Amniotic epithelial cell (primary cell): Measurements from ENCODE around the gene CDH13.

Experiments used
- DNase-seq: peaks from one replicate; pipeline ENCODE4 v3.0.0-alpha.2; 2010; ENCODE audit warnings: low read depth

Gene CDH13

DNA sequence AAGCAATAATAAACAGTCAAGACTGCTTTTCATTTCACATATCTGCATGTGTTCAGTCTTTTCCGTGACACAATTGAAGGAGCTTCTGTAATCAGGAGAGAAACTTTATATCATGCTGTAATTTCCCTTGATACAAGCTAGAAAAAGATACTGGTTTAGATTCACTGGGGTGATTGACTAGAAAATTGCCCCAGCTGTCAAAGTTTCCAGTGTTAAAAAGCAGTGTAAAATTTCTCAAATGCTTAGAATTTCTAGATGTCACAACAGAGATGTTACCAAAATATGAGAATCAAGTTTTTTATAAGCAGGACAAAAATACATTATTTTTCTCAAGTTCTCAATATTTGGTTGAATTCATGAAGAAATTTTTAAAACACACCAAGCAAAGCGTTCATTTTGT lies 888.6 kb downstream of the CDH13 start:
- no peak for DNase-seq

DNA sequence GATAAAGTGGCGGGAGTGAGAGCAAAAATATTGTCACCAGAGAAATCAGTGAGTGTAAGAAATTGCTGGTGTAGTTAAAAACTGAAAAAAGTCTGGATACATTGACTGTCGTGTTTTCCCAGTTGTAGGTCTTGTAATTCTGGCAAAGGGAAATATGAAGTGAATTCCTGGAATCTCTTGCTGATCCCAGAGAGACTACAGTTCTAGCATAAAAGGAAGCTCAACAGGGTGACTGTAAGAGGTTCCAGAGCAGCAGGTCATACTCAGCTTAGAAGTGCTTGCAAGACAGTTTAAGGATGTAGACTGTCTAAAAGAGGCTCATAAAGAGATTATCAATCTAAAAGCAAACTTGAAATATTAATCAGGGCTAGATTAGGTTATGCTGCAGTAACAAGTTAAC lies 890.2 kb downstream of the CDH13 start:
- no peak for DNase-seq

DNA sequence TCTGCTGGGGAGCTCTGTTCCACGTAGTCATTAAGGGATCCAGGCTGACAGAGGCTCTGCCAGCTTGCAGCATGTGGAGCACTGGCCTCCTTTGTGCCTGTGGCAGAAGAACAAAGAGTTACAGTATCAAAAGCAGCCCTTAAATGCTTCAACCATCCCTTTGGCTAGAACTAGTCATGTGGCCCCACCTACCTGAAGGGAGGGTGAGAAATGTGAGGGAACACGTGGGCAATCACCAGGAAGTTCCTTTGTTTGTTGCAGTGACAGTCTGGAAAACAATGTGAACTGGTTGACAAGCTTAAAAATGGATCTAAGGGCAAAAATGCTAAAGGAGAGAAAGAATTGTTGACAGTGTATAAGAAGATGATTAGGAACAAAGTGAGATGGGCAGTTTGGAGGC lies 890.6 kb downstream of the CDH13 start:
- DNase-seq: no peak

DNA sequence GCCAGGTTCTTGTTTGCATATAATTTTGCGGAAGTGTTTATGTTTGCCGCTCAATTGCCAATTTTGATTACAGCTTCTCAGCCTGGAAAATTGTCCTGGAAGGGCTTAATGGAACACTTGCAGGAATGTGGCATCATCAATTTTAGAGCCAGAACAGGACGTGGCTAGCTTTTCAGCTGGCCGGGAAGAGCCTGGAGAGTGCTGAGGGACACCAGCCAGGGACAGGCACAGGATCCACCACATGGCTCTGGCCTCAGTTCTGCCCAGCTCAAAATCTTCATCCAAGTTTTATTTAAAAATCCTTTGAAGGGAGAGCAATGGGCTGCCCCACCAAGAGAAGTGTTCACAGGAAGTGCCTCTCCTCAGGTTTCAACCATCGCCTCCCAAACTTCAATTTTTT lies 893.8 kb downstream of the CDH13 start:
- DNase-seq: no peak

DNA sequence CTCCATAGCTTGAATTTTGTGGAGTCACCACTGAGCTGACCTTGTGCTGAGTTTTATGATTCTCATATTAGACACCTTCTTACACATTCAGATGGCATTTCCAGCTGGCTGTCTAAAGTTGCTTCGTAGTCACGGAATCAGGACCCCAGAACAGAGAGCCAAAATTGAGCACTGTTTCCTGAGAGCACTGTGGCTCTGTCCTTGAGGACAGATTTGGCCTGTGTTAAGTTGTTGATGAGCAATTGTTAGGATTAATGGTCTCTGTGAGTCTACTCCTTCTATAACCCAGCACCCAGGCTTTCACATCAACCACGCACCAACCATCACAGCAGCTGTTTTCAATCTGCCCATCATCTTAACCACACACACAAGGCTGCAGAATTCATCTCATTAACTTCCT lies 903.5 kb downstream of the CDH13 start:
- no peak for DNase-seq

DNA sequence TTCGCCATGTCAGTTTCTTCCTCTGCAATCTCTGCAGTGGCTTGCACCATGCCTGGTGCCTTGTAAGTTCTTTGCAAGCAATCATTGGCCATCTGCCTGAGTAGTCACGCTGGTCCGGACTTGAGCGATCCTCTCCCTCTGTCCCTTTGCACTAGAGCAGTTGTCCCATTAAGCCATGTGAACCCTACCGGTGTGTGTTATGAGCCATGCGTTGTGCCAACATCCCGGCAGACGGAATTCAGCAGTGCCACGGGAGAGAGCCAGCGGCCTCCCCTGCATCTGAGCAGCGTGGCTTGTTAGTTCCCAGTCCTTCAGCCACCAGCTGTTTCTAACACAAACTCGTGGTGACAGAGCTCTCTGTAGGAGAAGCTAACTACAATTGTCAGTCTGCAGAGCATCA lies 905.9 kb downstream of the CDH13 start:
- DNase-seq: no peak

DNA sequence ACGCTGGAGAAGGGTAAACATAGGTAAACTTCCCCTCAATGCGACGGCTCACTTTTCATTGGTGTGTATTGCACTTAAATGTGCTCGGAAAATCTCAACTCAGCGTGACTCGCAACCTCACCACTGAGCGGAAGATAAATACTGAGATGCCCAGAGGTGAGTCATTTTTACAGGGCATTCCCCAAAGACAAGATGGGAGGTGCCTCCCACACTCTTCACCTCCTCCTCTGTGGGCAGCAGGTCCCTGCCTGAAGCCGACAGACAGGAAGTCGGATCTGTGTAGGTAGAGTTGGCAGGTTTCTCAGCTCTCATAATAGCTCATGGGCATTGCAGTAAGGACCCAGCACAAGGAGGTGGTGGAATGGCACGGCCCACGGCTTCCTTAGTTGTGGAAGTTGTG lies 906.4 kb downstream of the CDH13 start:
- no peak for DNase-seq

DNA sequence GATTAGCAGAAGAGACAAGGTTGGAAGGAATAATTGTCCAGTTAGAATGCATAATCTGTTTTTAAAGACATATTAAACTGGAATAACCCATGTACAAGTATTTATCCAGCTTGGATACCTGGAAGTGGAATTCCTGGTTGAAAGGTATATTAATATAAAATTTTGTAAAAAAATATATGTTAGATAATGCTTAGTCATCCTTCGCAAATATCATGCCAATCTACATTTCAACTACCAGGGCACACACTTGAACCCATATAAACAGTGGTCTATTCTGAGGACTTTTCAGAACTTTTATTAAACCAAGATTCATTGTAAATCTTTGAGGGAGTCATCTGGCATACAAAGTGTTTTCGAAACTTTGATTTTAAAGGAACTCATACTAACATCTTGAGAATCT lies 911.9 kb downstream of the CDH13 start:
- DNase-seq: no peak

DNA sequence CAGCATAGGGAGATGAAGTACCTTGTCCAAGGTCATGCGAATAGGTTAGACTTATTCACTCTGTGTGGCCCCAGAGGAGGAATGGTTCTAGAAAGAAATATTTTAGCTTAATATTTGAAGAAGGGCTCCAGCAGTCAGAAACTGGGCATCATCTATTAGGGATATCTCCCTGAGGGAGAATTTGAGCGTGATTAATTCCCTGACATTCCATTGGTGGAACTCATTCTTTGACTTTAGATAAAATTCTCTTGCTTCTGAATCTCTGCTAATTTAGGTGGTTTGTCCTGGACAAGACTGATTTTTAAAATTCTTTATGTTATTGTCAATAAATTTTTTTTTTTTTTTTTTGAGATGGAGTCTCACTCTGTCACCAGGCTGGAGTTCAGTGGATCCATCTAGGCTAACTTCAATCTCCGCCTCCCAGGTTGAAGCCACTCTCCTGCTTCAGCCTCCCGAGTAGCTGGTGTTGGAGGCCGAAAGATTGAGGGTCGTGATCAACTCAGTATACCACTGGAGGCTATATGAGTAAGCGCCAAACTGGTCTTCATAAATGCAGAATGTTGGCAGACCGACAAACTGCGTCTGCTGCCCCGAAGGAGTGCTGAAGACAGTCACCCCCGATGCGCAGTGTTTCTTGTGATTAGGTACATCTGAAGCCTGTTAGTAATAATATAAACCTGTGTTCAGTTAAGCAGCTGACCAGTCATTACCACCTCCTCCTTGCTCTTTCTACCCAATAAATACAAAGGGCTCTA lies 913.1 kb downstream of the CDH13 start:
- DNase-seq: no peak

DNA sequence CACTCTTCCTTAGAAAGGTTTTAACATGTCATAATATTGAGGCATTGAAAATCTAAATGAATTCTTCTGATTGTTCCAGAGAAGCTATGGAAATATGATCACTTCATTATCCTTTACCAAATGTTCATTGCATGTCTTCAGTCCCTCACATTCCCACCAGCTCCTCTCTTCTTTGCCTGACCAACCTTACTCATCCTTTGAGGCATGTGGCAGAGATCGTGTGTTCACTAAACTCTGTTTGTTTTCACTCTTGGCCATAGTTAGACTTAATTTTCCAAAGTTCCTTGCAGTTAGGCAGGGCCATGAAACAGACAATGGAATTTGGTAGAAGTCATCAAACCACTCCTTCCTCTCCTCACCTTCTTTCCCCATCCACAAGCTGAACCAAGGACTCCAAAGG lies 914.5 kb downstream of the CDH13 start:
- no peak for DNase-seq

DNA sequence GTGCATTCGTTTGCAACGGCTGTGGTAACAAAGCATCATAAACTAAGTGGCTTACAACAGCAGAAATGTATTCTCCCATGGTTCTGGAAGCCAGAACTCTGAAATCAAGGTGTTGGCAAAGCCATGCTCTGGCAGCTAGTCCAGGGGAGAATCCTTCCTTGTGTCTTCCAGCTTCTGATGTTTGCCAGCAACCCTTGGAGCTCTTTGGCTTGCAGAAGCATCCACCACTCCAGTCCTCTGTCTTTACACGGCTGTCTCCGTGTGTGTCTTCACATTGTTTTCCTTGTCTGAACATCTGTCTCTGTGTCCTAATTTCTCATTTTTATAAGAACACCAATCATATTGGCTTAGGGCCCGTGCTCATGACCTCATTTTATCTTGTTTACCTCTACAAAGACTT lies 915.7 kb downstream of the CDH13 start:
- DNase-seq: no peak

DNA sequence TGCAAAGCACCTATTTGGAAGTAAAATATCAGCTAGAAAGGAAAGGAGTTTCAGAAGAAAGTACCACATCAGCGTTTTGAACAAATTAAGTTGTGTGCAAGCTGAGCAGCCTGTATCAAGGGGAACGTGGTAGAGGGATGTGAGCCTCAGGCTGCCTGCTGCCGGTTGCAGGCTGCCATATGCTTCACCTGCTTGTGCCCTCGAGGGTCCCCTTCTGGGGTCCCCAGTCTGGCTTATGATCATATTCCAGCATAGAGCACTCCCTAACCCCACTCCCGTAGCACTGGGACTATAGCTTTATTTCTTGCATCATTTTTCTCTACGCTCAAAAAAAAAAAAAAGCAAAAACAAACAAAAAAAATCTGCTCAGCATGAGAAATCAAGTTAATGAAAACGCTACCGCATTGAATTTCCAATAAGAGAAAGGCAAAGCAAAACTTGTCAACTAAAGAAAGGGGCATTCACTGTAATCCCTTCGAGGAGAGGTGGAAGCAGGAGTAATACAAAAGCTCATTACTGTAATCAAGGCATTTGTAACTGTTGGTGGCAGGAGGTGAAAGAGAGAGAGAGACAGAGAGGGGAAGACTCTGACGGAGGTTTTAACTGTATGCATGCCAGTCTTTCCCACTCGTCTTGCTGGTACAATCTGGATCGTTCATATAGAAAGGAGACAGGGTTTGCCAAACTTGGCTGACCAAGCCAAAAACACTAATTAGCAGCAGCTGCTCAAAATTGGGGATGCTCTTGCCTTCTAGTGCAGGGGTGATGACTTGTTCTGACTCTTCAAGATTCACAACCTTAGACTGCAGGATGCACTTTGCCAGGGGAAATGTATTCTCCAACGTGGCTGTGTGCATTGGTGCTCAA lies 922.8 kb downstream of the CDH13 start:
- no peak for DNase-seq

DNA sequence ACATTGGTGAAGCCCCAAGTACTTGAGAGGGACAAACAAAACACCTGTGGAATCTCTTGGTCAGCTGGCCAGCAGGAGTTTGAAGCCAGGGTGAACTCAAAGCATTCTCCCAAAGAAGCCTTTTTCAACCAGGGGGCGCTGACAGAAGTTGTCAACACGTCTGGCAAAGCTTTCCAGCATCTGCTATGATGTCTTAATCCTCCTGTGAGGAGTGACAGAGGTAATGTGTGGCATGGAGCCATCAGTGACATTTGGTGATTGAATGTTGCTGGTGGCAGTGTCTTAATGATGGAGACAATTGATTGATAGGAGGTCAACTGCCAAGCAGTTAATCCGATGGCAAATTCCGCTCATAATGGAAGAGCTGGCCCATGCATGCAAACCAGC lies 923.4 kb downstream of the CDH13 start:
- no peak for DNase-seq

DNA sequence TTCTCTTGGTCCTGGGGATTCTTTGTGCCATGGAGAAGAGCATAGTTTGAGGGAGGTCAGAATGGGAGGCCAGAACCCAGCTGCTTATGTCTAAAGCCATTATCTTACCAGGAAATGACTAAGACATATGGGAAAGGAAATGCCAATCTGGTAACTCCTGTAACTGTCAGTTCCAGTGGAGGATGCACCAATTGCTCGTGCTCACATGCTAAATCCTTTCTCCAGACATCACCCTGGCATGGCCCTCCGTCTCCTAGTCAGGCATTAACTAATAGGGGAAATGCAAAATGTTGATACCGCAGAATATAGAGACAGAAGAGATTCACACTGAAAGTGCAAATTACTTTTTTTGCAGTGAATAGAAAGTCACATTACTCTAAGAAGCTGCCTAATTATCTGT lies 925.5 kb downstream of the CDH13 start:
- DNase-seq: peak; percentile 1

DNA sequence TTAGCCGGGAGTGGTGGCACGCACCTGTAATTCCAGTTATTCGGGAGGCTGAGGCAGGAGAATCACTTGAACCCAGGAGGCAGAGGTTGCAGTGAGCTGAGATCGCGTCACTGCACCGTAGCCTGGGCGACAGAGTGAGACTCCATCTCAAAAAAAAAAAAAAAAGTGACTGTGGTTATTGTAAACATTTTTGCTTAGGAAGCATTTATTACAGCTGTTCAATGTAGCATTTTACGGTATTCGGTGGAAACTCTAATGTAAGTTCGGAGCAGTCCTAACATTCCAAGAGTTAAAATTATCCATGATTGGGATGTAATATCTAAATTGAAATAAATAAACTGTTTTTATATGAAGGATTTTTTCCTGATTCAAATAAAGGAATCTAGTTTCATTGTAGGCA lies 926.2 kb downstream of the CDH13 start:
- no peak for DNase-seq

DNA sequence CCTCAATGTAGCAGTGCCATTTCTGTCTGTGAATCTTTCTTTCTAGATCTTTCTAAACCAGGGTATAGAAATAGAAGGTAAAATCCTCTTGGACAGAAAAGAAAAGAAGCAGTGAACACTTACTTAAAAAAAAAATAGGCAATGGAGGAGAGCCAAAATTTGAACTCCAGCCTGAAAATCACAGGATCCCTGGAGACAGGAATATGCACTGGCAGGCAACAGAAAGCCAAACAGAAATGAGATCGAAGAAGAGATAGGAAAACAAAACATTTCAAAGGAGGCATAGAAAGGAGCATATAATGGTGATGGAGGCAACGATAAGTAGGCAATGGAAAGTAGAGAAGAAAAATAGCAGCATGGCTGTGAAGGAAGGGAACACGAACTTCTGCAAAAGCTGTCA lies 927.3 kb downstream of the CDH13 start:
- no peak for DNase-seq

DNA sequence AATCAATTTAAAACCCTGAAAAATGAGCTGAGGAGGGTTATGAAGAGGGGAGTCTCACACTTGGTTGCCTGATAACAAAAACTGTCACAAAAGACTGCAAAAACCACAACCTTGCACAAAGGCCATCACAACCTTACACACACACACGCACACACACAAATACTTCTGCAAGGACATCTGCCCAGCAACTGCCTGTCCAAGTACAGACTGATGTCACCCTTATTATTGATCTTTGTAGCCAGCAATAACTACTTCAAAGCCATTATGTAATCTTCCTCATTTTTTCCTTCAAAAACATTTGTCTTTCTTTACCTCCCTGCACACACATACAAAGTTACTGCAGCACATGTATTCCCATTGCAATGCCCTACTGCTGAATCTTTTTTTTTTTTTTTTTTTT lies 927.8 kb downstream of the CDH13 start:
- DNase-seq: no peak

DNA sequence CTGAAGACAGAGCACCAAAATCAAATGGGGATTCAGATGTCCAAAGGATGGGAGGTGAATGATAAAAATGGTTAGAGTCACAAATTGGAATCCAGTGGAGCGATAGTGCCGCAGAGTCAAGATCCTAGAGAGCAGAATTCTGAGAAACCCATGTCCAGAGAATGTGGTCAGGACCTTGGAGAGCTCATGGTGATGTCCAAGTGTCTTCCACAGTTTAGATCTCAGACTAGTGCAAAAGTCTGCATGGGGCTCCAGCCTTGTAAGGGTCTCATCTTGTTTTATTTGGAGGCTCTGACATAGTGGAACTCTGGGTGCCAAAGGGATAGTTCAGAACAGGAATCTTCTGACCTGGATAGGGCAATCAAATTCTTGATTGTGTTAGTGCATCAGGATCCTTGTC lies 935.1 kb downstream of the CDH13 start:
- peak; percentile 1 for DNase-seq

DNA sequence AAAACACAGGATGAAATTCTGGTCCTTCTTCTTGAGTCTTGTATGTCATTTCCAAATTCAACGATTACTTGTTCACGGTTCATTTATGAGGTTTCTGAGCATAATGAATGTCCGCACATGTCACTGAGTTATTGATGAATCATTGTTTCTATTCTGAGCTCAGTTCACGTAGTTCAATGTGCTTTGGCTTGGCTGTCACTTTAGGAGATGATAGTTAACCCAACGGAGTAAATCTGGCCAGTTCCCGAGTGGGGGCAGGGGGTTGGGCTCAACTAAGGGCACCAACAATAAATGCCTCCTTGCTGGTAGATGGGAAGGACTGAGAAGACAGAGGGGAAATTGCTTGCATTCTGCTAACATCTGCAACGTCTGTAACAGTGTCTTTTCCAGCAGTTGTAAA lies 941.6 kb downstream of the CDH13 start:
- no peak for DNase-seq

DNA sequence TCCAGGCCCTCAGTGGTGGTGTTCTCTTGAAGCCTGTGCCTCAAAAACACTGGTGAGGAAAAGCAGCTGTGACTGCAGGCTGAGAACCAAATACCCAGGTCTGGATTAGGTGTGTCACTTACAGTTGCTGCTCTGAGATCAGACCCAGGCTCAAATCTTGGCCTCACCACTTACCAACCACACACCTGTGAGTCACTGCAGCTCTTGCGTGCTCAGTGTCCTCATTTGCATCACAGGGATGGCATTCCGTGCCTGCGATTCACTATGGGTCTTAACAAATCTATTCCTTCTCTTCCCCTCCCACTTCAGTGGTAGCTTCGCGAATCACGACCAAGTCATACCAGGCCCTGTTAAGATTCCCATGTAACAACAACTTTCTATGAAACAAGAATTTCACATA lies 947.6 kb downstream of the CDH13 start:
- peak; percentile 21 for DNase-seq

DNA sequence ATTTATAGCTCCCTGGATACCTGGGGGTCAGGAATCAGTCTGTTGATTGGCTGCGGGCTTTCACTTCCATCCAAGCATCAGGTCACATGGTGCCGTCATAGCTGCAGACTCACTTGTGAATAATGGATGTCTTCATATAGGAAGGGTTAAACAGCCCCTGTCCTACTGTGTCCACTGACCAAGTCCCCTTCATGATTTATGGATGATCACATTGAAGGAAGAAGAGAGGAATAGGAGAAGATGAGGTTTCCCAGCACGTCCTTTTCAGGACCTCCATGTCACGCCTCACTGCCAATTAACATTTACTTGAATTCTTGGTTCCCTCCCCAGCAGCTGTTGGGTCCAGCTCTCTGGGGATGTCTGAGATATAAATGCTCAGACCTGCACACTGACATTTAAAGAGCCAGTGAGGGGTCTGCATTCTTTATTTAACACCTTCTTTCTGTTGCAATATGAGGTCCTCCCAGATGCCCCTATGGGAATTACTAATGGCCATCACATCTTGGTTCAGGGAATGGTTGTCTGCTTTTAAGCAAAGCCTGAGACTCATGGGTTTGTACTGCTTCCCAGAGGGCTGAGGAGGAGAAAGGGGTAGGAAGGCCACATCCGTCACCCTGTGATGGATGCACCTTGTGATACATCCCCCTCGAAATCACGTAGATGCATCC lies 950.4 kb downstream of the CDH13 start:
- no peak for DNase-seq

DNA sequence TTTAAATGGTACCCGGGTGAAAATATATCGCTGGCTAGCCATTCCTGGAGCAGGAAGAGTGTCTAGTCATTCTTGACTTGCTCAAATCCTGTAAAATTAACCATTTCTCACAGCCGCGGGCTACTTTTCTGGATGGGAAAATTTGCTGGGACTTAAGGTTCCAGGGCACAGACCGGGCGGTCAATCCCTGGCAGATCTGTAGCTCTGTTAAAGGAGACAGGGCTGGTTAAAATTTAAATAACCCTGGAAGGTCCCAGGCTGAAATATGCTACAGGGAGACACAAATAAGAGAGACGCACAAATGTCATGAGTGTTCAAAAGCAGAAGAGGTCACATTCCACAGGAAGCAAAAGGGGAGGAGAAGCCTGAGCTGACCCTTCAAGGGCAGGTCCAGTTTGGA lies 951.4 kb downstream of the CDH13 start:
- no peak for DNase-seq

DNA sequence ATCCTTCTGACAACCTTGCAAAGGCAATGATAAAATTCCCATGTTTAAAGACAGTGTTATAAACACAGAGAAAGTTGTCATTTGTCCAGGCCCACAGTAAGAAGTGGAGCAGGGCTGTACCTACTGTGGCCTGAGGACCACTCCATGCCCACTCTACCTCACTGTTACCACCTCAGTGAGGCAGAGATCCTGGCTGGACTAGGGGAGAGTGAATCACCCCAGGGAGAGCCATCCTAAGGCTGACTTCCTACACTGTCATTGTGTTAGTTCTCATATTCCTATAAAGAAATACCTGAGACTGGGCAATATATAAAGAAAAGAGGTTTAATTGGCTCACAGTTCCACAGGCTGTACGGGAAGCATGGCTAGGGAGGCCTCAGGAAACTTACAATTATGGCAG lies 952.3 kb downstream of the CDH13 start:
- no peak for DNase-seq
